H7 (cell line): ENCODE results near the gene SMAD2. TPM values are rescaled to one million over a fixed set of nuclear protein-coding genes. Genes with fewer than 3 reads are reported as not detected.

Experiments used
- DNase-seq: peaks from one replicate; pipeline ENCODE4 v3.0.0; 2012
- H3K27me3 ChIP-seq: 2 replicates; pipeline ENCODE4 v1.6.0; 2011; ENCODE audit warnings: mild to moderate bottlenecking, low read length; ENCODE audit not compliant: control insufficient read depth, insufficient read depth
- H3K36me3 ChIP-seq: replicated peaks from 2 replicates; pipeline ENCODE4 v1.5.1; 2011; ENCODE audit warnings: low read length; ENCODE audit not compliant: control insufficient read depth, insufficient read depth
- H3K4me3 ChIP-seq: 2 replicates; pipeline ENCODE4 v1.5.1; 2011; ENCODE audit warnings: low read depth, mild to moderate bottlenecking, control low read depth, low read length, moderate library complexity; ENCODE audit not compliant: insufficient read depth
- total RNA-seq: library from RNA; depleted of rRNA; stranded (reverse); fragments of >200 nt; shearing (Covaris generic); gene quantifications from 2 replicates; pipeline ENCODE4 v1.2.3, GENCODE V29; 2014

SMAD2 gene
- total RNA-seq, 1 experiment from 2014 or later = 63.3 TPM

GRCh38 chr18:47794725-47795433 is 135.6 kb downstream of the SMAD2 start:
- no peaks in the 10 kb centered on the region for H3K27me3 ChIP-seq
- H3K36me3 ChIP-seq = no peaks in the 10 kb centered on the region
- H3K4me3 ChIP-seq = no peak overlapping the region
- peak; percentile 46 for DNase-seq

- Histone ChIP-seq H3K4me3 (no peak overlapping the region), H3K36me3 (no peaks in the 10 kb centered on the region), H3K27me3 (no peaks in the 10 kb centered on the region)
- DNase-seq = no peak
Observed at GRCh38 chr18:47793609-47794008, 136.8 kb downstream of the SMAD2 start.

GRCh38 chr18:47791461-47791985 is 138.9 kb downstream of the SMAD2 start:
- no peaks in the 10 kb centered on the region for H3K36me3 ChIP-seq

GRCh38 chr18:47790036-47790435 is 140.4 kb downstream of the SMAD2 start:
- H3K36me3 ChIP-seq = no peaks in the 10 kb centered on the region
- no peaks in the 10 kb centered on the region for H3K27me3 ChIP-seq
- no peak for DNase-seq
- H3K4me3 ChIP-seq = no peak overlapping the region

More at GRCh38 chr18:47791461-47791985, 138.9 kb downstream of the SMAD2 start:
- H3K27me3 ChIP-seq = no peaks in the 10 kb centered on the region
- no peak for DNase-seq
- no peak overlapping the region for H3K4me3 ChIP-seq

- H3K4me3 ChIP-seq = no peak overlapping the region
- no peaks in the 10 kb centered on the region for H3K27me3 ChIP-seq
- no peak for DNase-seq
- H3K36me3 ChIP-seq = no peaks in the 10 kb centered on the region
Observed at GRCh38 chr18:47788621-47789020, 141.8 kb downstream of the SMAD2 start.

GRCh38 chr18:47781561-47781960 is 148.9 kb downstream of the SMAD2 start:
- no peak for DNase-seq
- H3K4me3 ChIP-seq = no peak overlapping the region
- H3K27me3 ChIP-seq = no peaks in the 10 kb centered on the region
- H3K36me3 ChIP-seq = no peaks in the 10 kb centered on the region

GRCh38 chr18:47780011-47780725 is 150.3 kb downstream of the SMAD2 start:
- no peak for DNase-seq
- Histone ChIP-seq H3K4me3 (no peak overlapping the region), H3K36me3 (no peaks in the 10 kb centered on the region), H3K27me3 (no peaks in the 10 kb centered on the region)

GRCh38 chr18:47779381-47779780 is 151.1 kb downstream of the SMAD2 start:
- Histone ChIP-seq H3K27me3 (no peaks in the 10 kb centered on the region), H3K36me3 (no peaks in the 10 kb centered on the region), H3K4me3 (no peak overlapping the region)
- no peak for DNase-seq

GRCh38 chr18:47777626-47778025 is 152.8 kb downstream of the SMAD2 start:
- DNase-seq = no peak
- Histone ChIP-seq H3K4me3 (no peak overlapping the region), H3K36me3 (no peaks in the 10 kb centered on the region)

GRCh38 chr18:47775961-47776360 is 154.5 kb downstream of the SMAD2 start:
- no peak overlapping the region for H3K4me3 ChIP-seq
- no peaks in the 10 kb centered on the region for H3K36me3 ChIP-seq
- DNase-seq = no peak
- no peaks in the 10 kb centered on the region for H3K27me3 ChIP-seq

More at GRCh38 chr18:47777626-47778025, 152.8 kb downstream of the SMAD2 start:
- no peaks in the 10 kb centered on the region for H3K27me3 ChIP-seq

- DNase-seq = no peak
- Histone ChIP-seq H3K27me3 (no peaks in the 10 kb centered on the region), H3K36me3 (no peaks in the 10 kb centered on the region), H3K4me3 (no peak overlapping the region)
Observed at GRCh38 chr18:47773931-47774330, 156.5 kb downstream of the SMAD2 start.

- Histone ChIP-seq H3K27me3 (no peaks in the 10 kb centered on the region), H3K4me3 (no peak overlapping the region), H3K36me3 (no peaks in the 10 kb centered on the region)
- peak; percentile 79 for DNase-seq
Observed at GRCh38 chr18:47772374-47773248, 157.8 kb downstream of the SMAD2 start.

- Histone ChIP-seq H3K4me3 (no peak overlapping the region), H3K27me3 (no peaks in the 10 kb centered on the region), H3K36me3 (no peaks in the 10 kb centered on the region)
- no peak for DNase-seq
Observed at GRCh38 chr18:47771922-47772321, 158.5 kb downstream of the SMAD2 start.

GRCh38 chr18:47767699-47768098 is 162.8 kb downstream of the SMAD2 start:
- Histone ChIP-seq H3K27me3 (no peaks in the 10 kb centered on the region), H3K4me3 (no peak overlapping the region), H3K36me3 (no peaks in the 10 kb centered on the region)
- DNase-seq = no peak
